Epithelial cell of esophagus (primary cell): ENCODE data around the gene STON1.

ENCODE experiments used
- DNase-seq: peaks from one replicate; pipeline ENCODE4 v3.0.0; 2010; ENCODE audit warnings: low read depth
- H3K4me3 ChIP-seq: 2 replicates; pipeline ENCODE4 v1.5.1; 2011; ENCODE audit warnings: mild to moderate bottlenecking, low read length, control low read depth
- TF ChIP-seq, protein P1 (sequence below): IDR thresholded peaks from 2 replicates; pipeline ENCODE4 v1.5.1; 2011; ENCODE audit warnings: low read depth, mild to moderate bottlenecking, low read length, control low read depth, inconsistent platforms; ENCODE audit not compliant: insufficient read depth; ENCODE audit errors: missing control alignments

STON1 gene

DNA sequence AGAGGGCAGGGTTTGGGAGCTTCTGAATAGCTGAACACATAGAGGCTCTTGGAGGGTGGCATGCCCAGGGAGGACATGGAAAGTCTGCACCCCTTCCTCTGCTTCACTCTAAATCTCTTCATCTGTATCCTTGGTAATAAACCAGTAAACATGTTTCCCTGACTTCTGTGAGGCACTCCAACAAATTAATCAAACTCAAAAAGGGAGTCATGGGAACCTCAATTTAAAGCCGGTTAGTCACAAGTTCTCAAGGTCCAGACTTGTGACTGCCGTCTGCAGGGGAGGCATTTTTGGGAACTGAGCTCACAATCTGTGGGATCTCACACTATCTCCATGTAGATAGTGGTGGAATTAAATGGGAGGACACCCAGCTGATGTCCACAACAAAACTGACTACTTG lies 33.1 kb upstream of the STON1 start:
- DNase-seq = no peak
- TF ChIP-seq, protein P1, sequence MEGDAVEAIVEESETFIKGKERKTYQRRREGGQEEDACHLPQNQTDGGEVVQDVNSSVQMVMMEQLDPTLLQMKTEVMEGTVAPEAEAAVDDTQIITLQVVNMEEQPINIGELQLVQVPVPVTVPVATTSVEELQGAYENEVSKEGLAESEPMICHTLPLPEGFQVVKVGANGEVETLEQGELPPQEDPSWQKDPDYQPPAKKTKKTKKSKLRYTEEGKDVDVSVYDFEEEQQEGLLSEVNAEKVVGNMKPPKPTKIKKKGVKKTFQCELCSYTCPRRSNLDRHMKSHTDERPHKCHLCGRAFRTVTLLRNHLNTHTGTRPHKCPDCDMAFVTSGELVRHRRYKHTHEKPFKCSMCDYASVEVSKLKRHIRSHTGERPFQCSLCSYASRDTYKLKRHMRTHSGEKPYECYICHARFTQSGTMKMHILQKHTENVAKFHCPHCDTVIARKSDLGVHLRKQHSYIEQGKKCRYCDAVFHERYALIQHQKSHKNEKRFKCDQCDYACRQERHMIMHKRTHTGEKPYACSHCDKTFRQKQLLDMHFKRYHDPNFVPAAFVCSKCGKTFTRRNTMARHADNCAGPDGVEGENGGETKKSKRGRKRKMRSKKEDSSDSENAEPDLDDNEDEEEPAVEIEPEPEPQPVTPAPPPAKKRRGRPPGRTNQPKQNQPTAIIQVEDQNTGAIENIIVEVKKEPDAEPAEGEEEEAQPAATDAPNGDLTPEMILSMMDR = no peak
- H3K4me3 ChIP-seq = no peak overlapping the region

DNA sequence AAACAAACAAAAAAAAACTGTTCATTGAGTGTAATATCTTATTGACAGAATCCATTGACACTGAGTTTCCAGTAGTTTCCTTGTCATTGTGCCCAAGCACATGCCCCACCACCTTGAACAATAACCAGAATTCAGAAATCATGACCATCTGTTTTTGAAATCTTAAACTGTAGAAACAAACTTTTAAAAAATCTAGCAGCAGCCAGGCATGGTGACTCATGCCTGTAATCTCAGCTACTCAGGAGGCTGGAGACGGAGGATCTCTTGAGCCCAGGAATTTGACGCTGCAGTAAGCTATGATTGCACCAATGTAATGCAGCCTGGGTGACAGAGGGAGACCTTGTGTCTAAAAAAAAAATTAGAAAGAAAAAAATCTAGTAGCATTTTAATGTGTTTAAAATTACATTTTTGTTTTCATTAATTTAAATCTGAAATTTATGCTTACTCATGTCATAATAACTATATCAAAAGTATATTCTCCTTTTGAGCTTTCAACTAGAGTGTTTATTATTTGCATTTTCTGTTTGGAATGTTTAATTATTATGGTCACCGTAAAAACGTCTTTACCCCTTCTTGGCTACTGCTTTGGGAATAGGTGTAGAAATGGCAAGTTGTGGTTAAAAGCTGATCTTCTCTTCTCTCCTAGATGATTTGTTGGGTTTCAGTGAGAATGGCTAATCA lies 25.2 kb upstream of the STON1 start:
- H3K4me3 ChIP-seq = no peak overlapping the region
- DNase-seq = no peak
- TF ChIP-seq, protein P1 = no peak

DNA sequence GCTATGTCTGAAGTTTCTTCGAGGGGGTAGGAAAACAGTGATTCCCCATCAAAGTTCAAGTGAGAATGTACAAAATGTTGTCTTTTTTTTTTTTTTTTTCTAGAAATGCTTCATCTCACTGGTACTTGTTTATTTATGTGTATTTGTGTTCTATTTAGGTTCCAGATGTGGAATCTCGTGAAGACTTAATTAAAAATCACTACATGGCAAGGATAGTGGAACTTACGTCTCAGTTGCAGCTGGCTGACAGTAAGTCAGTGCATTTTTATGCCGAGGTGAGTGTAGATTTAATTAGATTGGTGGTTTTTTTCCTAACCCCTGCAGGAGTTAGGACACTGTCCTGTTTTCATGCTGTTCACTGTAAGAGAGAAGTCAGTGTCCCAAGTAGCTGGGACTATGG lies 22.8 kb upstream of the STON1 start:
- no peak for DNase-seq
- TF ChIP-seq, protein P1 = no peak
- H3K4me3 ChIP-seq = no peak overlapping the region

DNA sequence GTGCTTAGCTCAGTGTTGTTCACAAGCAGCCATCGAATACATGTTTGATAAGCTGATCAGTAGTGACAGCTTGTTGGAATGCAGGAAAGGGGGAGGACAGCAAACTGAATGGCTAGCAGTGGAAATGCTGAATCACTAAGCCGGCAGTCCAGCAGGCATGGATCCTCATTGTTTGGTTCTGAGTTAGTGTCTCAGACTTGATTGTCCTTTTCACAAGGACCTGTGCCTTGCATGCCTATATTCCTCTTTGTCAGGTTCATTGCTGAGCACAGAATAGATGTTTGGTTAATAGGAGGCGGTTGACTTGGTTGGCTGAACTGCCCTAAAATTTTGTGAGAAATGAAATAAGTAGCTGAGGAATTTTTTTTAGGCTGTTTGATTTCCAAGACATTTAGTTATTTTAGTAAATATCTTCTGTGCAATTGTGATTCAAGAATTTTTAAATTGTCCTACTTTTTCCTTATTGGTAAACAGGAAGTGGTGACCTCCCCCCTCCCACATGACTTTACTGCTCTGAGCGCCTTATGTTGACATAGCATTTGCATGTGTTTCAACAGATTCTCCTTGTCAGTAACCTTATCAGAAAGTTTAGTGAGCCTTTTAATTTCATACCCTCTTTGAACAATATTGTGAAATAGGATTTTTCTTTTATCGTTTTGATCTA lies 21.4 kb upstream of the STON1 start:
- TF ChIP-seq, protein P1 = no peak
- H3K4me3 ChIP-seq = no peak overlapping the region
- DNase-seq = peak; percentile 55

DNA sequence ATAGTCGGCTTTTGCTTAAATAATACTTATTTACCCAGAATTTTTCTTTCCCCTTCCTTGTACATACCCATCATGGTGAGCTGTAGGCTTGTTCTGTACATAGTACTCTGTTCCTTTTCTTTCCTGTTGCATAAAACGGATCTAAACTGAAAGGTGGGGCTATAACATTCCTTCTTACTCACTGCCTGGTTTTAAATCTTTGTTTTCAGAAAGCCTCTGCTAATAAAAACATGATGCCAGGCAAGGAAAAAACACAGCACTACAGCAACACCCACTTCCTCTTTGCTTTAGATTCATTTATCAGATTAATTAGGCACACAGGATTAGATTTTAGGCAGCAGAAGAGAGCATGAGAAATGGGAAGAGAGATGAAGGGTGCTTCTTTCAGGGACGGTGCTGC lies 19.6 kb upstream of the STON1 start:
- TF ChIP-seq, protein P1 = no peak
- H3K4me3 ChIP-seq = no peak overlapping the region
- peak; percentile 47 for DNase-seq

DNA sequence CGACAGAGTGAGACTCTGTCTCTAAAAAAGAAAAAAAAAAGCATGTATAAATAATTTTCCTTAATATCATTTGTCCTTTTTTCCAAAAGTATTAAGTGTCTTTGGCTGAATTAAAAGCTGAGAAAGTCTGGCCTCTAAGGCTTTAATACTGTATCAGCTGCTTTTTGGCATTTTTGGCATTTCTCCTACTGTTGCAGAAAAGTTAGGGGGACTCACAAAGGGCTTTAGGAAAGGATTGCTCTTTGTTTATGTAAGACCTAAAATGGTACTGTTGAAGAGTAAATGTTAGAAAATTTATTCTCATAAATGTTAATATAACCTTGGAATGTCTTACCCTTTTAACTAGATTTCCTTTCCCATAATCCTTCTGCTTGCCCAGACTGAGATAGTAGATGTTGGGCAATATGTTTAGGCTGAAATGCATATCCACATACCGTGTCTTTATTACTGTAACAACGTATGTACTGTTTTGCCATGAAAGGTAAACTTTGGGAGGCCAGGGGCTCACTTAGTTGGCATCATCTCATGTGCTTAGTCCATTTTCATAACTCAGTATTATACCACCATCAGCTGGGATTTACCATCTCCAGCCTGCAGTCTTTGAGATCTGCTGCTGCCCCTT lies 18.0 kb upstream of the STON1 start:
- H3K4me3 ChIP-seq = no peak overlapping the region

More for the DNA sequence above, 18.0 kb upstream of the STON1 start:
- TF ChIP-seq, protein P1 = no peak
- no peak for DNase-seq
